GM18517 (cell line): ENCODE data around the gene TNFAIP8L3.

Experiments used
- ATAC-seq: cut with Tn5 transposase; IDR thresholded peaks from one replicate; pipeline ENCODE4 v1.9.1; 2021; ENCODE audit warnings: mild to moderate bottlenecking, moderate library complexity; ENCODE audit not compliant: unreplicated experiment

Gene TNFAIP8L3

GRCh38 chr15:51011212-51011611, 83.5 kb downstream of the TNFAIP8L3 start:
- ATAC-seq, result no peak

GRCh38 chr15:51007131-51007666, 87.5 kb downstream of the TNFAIP8L3 start:
- ATAC-seq, result no peak
